ENCODE results near the gene GABRD. TPM values are rescaled to one million over a fixed set of nuclear protein-coding genes. Genes with fewer than 3 reads are reported as not detected.

Gene GABRD
- total RNA-seq, 2 donors from 2014 or later: not detected

DNA sequence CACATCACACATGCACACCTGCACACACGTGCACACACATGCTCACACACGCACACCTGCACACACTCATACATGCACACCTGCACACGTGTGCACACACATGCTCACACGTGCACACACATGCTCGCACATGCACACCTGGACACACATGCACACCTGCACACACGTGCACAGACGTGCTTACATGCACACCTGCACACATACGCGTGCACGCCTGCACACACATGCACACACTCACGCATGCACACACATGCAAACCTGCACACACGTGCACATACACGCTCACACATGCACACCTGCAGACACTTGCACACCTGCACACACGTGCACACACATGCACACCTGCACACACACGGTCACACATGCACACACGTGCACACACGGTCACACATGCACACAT, 48.1 kb upstream of the GABRD start:
- Histone ChIP-seq H3K9me3 (ENCODE audit: control insufficient read depth, low read length) (no peaks in the 10 kb centered on the region), H3K36me3 (ENCODE audit: control insufficient read depth, insufficient read depth, low read length) (no peaks in the 10 kb centered on the region), H3K9ac (ENCODE audit: extremely low read depth, low read length, poor library complexity, severe bottlenecking) (no peak overlapping the region), H3K4me1 (ENCODE audit: control insufficient read depth, insufficient read depth, low read length) (no peaks in the 10 kb centered on the region), H3K27ac (ENCODE audit: low read depth, low read length) (no peak overlapping the region), H3K27me3 (ENCODE audit: control insufficient read depth, insufficient read depth, low read length, poor library complexity, severe bottlenecking) (no peaks in the 10 kb centered on the region), H3K4me3 (ENCODE audit: low read length) (no peak overlapping the region)
- H3K27me3 Mint-ChIP-seq (ENCODE audit: insufficient read depth): no peaks in the 10 kb centered on the region
- TF ChIP-seq, protein P1, sequence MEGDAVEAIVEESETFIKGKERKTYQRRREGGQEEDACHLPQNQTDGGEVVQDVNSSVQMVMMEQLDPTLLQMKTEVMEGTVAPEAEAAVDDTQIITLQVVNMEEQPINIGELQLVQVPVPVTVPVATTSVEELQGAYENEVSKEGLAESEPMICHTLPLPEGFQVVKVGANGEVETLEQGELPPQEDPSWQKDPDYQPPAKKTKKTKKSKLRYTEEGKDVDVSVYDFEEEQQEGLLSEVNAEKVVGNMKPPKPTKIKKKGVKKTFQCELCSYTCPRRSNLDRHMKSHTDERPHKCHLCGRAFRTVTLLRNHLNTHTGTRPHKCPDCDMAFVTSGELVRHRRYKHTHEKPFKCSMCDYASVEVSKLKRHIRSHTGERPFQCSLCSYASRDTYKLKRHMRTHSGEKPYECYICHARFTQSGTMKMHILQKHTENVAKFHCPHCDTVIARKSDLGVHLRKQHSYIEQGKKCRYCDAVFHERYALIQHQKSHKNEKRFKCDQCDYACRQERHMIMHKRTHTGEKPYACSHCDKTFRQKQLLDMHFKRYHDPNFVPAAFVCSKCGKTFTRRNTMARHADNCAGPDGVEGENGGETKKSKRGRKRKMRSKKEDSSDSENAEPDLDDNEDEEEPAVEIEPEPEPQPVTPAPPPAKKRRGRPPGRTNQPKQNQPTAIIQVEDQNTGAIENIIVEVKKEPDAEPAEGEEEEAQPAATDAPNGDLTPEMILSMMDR (conservative IDR thresholded peaks at IDR 0.05): no peak
- 89 to 90% methylated on average over 13 to 17 of the region's 17 CpGs for WGBS, 2 experiments (ENCODE audit: insufficient coverage in 1 of 2, insufficient read length in 1 of 2)
- H3K4me1 Mint-ChIP-seq: no peaks in the 10 kb centered on the region
- H3K9me3 Mint-ChIP-seq: peaks cover 2% of the 10 kb centered on the region
- no peak for DNase-seq
- H3K27ac Mint-ChIP-seq: no peak overlapping the region
- no peaks in the 10 kb centered on the region for H3K36me3 Mint-ChIP-seq (ENCODE audit: low read depth)
- no peak overlapping the region for H3K4me3 Mint-ChIP-seq

DNA sequence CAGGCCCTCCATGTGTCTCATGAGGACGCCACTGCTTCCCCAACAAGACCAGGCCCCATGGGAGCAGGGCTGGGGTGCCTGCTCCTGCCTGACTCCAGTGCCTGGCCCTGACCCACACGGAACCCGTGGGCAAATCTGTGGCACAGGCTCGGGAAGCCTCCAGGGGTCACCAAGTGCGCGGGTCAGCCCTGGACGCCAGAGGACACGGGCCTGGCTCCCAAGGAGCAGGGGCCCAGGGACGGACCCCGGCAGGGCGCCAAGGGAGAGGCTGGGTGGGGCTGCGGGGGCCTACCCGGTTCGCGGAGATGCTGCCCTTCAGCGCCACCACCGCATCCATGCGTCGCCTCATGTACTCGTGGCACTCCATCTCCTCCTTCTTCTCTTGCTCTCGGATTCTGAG, 47.5 kb upstream of the GABRD start:
- H3K27me3 ChIP-seq (ENCODE audit: control insufficient read depth, insufficient read depth, low read length, poor library complexity, severe bottlenecking): no peaks in the 10 kb centered on the region
- no peaks in the 10 kb centered on the region for H3K4me1 ChIP-seq (ENCODE audit: control insufficient read depth, insufficient read depth, low read length)
- Mint-ChIP-seq H3K9me3 (peaks cover 6% of the 10 kb centered on the region), H3K36me3 (ENCODE audit: low read depth) (no peaks in the 10 kb centered on the region), H3K27ac (no peak overlapping the region), H3K4me3 (no peak overlapping the region), H3K4me1 (no peaks in the 10 kb centered on the region), H3K27me3 (ENCODE audit: insufficient read depth) (no peaks in the 10 kb centered on the region)
- WGBS, 2 experiments (ENCODE audit: insufficient coverage in 1 of 2, insufficient read length in 1 of 2): 93 to 97% methylated on average over 14 to 21 of the region's 21 CpGs
- no peak overlapping the region for H3K9ac ChIP-seq (ENCODE audit: extremely low read depth, low read length, poor library complexity, severe bottlenecking)
- H3K4me3 ChIP-seq (ENCODE audit: low read length): no peak overlapping the region
- DNase-seq: no peak
- no peaks in the 10 kb centered on the region for H3K36me3 ChIP-seq (ENCODE audit: control insufficient read depth, insufficient read depth, low read length)
- H3K27ac ChIP-seq (ENCODE audit: low read depth, low read length): no peak overlapping the region
- TF ChIP-seq, protein P1 (conservative IDR thresholded peaks at IDR 0.05): no peak
- no peaks in the 10 kb centered on the region for H3K9me3 ChIP-seq (ENCODE audit: control insufficient read depth, low read length)

DNA sequence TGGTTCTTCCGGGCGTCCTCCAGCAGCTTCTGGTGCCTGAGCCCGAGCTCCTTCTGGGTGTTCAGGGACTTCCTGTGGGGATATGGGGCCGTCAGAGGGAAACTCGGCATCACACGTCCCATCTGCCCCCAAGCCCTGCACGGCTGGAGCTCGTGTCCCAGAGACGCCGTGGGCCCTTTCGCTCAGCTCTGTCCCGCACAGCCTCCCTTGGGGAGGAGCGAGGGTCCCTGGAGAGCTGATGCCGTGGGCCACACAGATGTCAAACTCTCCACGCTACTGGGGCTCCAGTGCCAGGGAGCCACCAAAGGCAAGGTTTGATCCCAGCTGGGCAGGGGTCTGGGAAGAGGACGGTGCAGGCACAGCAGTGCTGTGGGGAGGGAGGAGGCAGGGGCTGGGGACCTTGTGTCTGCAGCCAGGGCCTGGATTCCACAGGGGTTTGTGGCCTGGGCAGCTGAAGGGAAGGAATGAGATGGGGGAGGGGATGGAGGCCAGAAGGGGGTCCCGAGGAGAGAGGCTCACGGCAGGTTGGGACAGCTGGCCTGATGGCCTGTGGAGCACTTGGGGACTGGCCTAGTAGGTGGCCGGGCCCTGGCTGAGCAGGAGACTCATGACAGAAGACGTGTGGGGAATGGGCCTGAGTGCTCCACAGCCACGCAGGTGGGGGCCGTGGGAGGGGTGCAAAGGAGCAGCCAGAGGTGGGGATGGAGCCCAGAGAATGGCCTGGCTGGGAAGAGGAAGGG, 46.0 kb upstream of the GABRD start:
- no peaks in the 10 kb centered on the region for H3K9me3 ChIP-seq (ENCODE audit: control insufficient read depth, low read length)
- H3K27me3 Mint-ChIP-seq (ENCODE audit: insufficient read depth): no peaks in the 10 kb centered on the region
- H3K4me1 Mint-ChIP-seq: no peaks in the 10 kb centered on the region
- no peak overlapping the region for H3K27ac Mint-ChIP-seq
- no peaks in the 10 kb centered on the region for H3K36me3 Mint-ChIP-seq (ENCODE audit: low read depth)
- no peak overlapping the region for H3K4me3 ChIP-seq (ENCODE audit: low read length)
- H3K36me3 ChIP-seq (ENCODE audit: control insufficient read depth, insufficient read depth, low read length): no peaks in the 10 kb centered on the region
- no peaks in the 10 kb centered on the region for H3K27me3 ChIP-seq (ENCODE audit: control insufficient read depth, insufficient read depth, low read length, poor library complexity, severe bottlenecking)
- no peak for DNase-seq
- H3K4me3 Mint-ChIP-seq: no peak overlapping the region
- no peak overlapping the region for H3K9ac ChIP-seq (ENCODE audit: extremely low read depth, low read length, poor library complexity, severe bottlenecking)
- no peak overlapping the region for H3K27ac ChIP-seq (ENCODE audit: low read depth, low read length)
- H3K9me3 Mint-ChIP-seq: peaks cover 6% of the 10 kb centered on the region
- TF ChIP-seq, protein P1 (conservative IDR thresholded peaks at IDR 0.05): no peak
- H3K4me1 ChIP-seq (ENCODE audit: control insufficient read depth, insufficient read depth, low read length): no peaks in the 10 kb centered on the region
- 85 to 88% methylated on average over 19 to 22 of the region's 22 CpGs for WGBS, 2 experiments (ENCODE audit: insufficient coverage in 1 of 2, insufficient read length in 1 of 2)

All from endodermal cell (in vitro differentiated cells).